SK-N-SH (cell line): ENCODE results near the gene MGAT4A. TPM values are rescaled to one million over a fixed set of nuclear protein-coding genes. Genes with fewer than 3 reads are reported as not detected.

ENCODE experiments used
- CTCF ChIA-PET: fragments of 300-600, 350-600 bp; formaldehyde crosslinking; extraction: SDS; loops from one replicate; lab custom pipeline; 2021; lab: Yijun Ruan, JAX
- POLR2A ChIA-PET: fragments of 350-600 bp; sonication (Branson Sonifier 250); formaldehyde crosslinking; extraction: SDS; loops from one replicate; lab custom pipeline; 2020; ENCODE audit warnings: antibody characterized with exemption, inconsistent platforms; lab: Yijun Ruan, JAX
- DNase-seq: peaks from one replicate; pipeline ENCODE4 v3.0.0; 2012
- H2AFZ ChIP-seq: fragments of 200-600 bp; sonication (generic); 2 replicates; pipeline ENCODE4 v1.8.1; 2016; ENCODE audit warnings: antibody characterized with exemption, mild to moderate bottlenecking, low read depth
- H3F3A ChIP-seq: fragments of 200-600 bp; sonication (generic); replicated peaks from 2 replicates; pipeline ENCODE3; 2016; ENCODE audit warnings: antibody characterized with exemption, mild to moderate bottlenecking; ENCODE audit not compliant: insufficient read depth
- H3K27ac ChIP-seq, 2 experiments: fragments of 200-500 bp in 1 of 2; fragments of 200-600 bp in 1 of 2; sonication (Bioruptor generic) in 1 of 2; sonication (generic), shearing (Covaris generic) in 1 of 2; 2 replicates each; pipeline versions ENCODE4 v1.5.1 to v1.6.1; 2014 to 2016; ENCODE audit warnings: low read depth in 2 of 2, inconsistent platforms in 1 of 2, low read length in 1 of 2, mild to moderate bottlenecking in 1 of 2, mixed read lengths in 1 of 2
- H3K27me3 ChIP-seq: fragments of 200-600 bp; sonication (generic), shearing (Covaris generic); 2 replicates; pipeline ENCODE4 v1.6.1; 2016; ENCODE audit warnings: mixed run types; ENCODE audit not compliant: insufficient read depth
- H3K36me3 ChIP-seq, 2 experiments: fragments of 200-500 bp in 1 of 2; fragments of 200-600 bp in 1 of 2; sonication (Bioruptor generic) in 1 of 2; sonication (generic) in 1 of 2; replicated peaks in 1 of 2; 2 replicates each; pipeline versions ENCODE3 to v1.5.1; 2014 to 2016; ENCODE audit warnings: low read length in 1 of 2, mild to moderate bottlenecking in 1 of 2; ENCODE audit not compliant: insufficient read depth in 2 of 2, control insufficient read depth in 1 of 2
- H3K4me1 ChIP-seq, 2 experiments: fragments of 200-500 bp in 1 of 2; fragments of 200-600 bp in 1 of 2; sonication (Bioruptor generic) in 1 of 2; sonication (generic), shearing (Covaris generic) in 1 of 2; 2 replicates each; pipeline versions ENCODE4 v1.5.1 to v1.6.1; 2014 to 2016; ENCODE audit warnings: low read depth in 1 of 2, low read length in 1 of 2, mixed run types in 1 of 2; ENCODE audit not compliant: insufficient read depth in 2 of 2, control insufficient read depth in 1 of 2
- H3K4me2 ChIP-seq: fragments of 200-600 bp; sonication (generic), shearing (Covaris generic); 2 replicates; pipeline ENCODE4 v1.6.1; 2017; ENCODE audit warnings: mixed run types
- H3K4me3 ChIP-seq, 2 experiments: fragments of 200-500 bp in 1 of 2; fragments of 200-600 bp in 1 of 2; sonication (Bioruptor generic) in 1 of 2; sonication (generic), shearing (Covaris generic) in 1 of 2; 2 replicates each; pipeline versions ENCODE4 v1.5.1 to v1.8.1; 2014 to 2016; ENCODE audit warnings: low read depth in 2 of 2, inconsistent platforms in 1 of 2, low read length in 1 of 2, mild to moderate bottlenecking in 1 of 2, mixed read lengths in 1 of 2, moderate library complexity in 1 of 2
- H3K79me2 ChIP-seq: fragments of 200-600 bp; sonication (generic); 2 replicates; pipeline ENCODE4 v1.8.1; 2017; ENCODE audit warnings: mild to moderate bottlenecking; ENCODE audit not compliant: insufficient read depth
- H3K9ac ChIP-seq: fragments of 200-600 bp; sonication (generic); 2 replicates; pipeline ENCODE4 v1.6.1; 2017; ENCODE audit warnings: mixed run types
- H3K9me2 ChIP-seq: fragments of 200-600 bp; sonication (generic); 2 replicates; pipeline ENCODE4 v1.6.1; 2017; ENCODE audit warnings: mixed run types
- H3K9me3 ChIP-seq: fragments of 200-600 bp; sonication (generic); 2 replicates; pipeline ENCODE4 v1.6.1; 2017; ENCODE audit warnings: mixed run types, mild to moderate bottlenecking, moderate library complexity
- H4K20me1 ChIP-seq: fragments of 200-600 bp; sonication (generic); 2 replicates; pipeline ENCODE4 v1.6.1; 2017; ENCODE audit warnings: mild to moderate bottlenecking, mixed run types; ENCODE audit not compliant: insufficient read depth
- MEF2A ChIP-seq: IDR thresholded peaks from 2 replicates; pipeline ENCODE4 v1.4.0; 2012; ENCODE audit warnings: low read depth, borderline replicate concordance
- NRF1 ChIP-seq: IDR thresholded peaks from 2 replicates; pipeline ENCODE4 v1.6.1; 2012; ENCODE audit warnings: low read depth, mild to moderate bottlenecking, low read length
- RAD21 ChIP-seq: IDR thresholded peaks from 2 replicates; pipeline ENCODE4 v1.6.1; 2012; ENCODE audit warnings: mild to moderate bottlenecking, low read length
- TEAD4 ChIP-seq: IDR thresholded peaks from 2 replicates; pipeline ENCODE4 v1.4.0; 2012; ENCODE audit warnings: mild to moderate bottlenecking, borderline replicate concordance; ENCODE audit not compliant: insufficient read depth
- YY1 ChIP-seq: IDR thresholded peaks from 2 replicates; pipeline ENCODE4 v1.4.0; 2012; ENCODE audit warnings: low read depth, mild to moderate bottlenecking
- WGBS: methylation state at CpG from one replicate; pipeline ENCODE4 v1.1.6; 2017; ENCODE audit warnings: low lambda C conversion rate; 5-methylcytosine and 5-hydroxymethylcytosine counted together
- polyA plus RNA-seq, 3 experiments: library from polyadenylated mRNA; depleted of rRNA; stranded (reverse); fragments of >200 nt; gene quantifications; 2 replicates each; pipeline ENCODE4 v1.2.3, GENCODE V29; 2012
- TF ChIP-seq, protein P1 (sequence below): IDR thresholded peaks from 2 replicates; pipeline ENCODE4 v1.6.1; 2012; ENCODE audit warnings: mild to moderate bottlenecking, low read depth, low read length, moderate library complexity

MGAT4A gene
- polyA plus RNA-seq, 1 of the 3 experiments (the other 2 are of a cell fraction), result 0.07 TPM

DNA sequence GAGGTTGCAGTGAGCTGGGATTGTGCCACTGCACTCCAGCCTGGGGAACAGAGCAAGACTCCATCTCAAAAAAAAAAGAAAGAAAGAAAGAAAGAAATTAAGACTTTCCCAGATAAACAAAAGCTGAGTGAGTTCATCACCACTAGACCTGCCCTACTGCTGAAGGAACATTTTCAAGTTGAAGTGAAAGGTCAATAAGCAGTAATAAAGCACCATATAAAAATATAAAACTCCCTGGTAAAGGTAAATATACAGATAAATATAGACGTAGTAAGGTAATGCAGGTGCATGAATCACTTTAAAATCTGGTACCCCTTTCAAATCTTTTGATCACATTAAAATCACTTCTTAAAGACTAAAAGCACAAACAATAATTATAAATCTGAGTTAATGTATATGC lies 79.9 kb downstream of the MGAT4A start:
- Histone ChIP-seq H3K4me3 (no peak overlapping the region), H3K9ac (no peak overlapping the region), H4K20me1 (no peaks in the 10 kb centered on the region), H3F3A (no peaks in the 10 kb centered on the region), H3K9me2 (no peaks in the 10 kb centered on the region), H3K27me3 (no peaks in the 10 kb centered on the region), H3K79me2 (no peaks in the 10 kb centered on the region), H3K4me2 (no peak overlapping the region), H3K4me1 (no peaks in the 10 kb centered on the region; a peak in 1 of 4 replicates), H2AFZ (no peak overlapping the region), H3K27ac (no peak overlapping the region), H3K9me3 (no peaks in the 10 kb centered on the region), H3K36me3 (no peaks in the 10 kb centered on the region)
- DNase-seq, result no peak
- 31% methylated on average over 1 of the region's 1 CpG for WGBS
- CTCF ChIA-PET, result interaction anchor here (1.0 kb wide), 1 partner anchor 187 kb away, joined by 5 read pairs; no protein-coding TSS in a partner anchor
- no peak for TF ChIP-seq RAD21
- TF ChIP-seq, protein P1, sequence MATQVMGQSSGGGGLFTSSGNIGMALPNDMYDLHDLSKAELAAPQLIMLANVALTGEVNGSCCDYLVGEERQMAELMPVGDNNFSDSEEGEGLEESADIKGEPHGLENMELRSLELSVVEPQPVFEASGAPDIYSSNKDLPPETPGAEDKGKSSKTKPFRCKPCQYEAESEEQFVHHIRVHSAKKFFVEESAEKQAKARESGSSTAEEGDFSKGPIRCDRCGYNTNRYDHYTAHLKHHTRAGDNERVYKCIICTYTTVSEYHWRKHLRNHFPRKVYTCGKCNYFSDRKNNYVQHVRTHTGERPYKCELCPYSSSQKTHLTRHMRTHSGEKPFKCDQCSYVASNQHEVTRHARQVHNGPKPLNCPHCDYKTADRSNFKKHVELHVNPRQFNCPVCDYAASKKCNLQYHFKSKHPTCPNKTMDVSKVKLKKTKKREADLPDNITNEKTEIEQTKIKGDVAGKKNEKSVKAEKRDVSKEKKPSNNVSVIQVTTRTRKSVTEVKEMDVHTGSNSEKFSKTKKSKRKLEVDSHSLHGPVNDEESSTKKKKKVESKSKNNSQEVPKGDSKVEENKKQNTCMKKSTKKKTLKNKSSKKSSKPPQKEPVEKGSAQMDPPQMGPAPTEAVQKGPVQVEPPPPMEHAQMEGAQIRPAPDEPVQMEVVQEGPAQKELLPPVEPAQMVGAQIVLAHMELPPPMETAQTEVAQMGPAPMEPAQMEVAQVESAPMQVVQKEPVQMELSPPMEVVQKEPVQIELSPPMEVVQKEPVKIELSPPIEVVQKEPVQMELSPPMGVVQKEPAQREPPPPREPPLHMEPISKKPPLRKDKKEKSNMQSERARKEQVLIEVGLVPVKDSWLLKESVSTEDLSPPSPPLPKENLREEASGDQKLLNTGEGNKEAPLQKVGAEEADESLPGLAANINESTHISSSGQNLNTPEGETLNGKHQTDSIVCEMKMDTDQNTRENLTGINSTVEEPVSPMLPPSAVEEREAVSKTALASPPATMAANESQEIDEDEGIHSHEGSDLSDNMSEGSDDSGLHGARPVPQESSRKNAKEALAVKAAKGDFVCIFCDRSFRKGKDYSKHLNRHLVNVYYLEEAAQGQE, result no peak
- POLR2A ChIA-PET, result no interaction called here

DNA sequence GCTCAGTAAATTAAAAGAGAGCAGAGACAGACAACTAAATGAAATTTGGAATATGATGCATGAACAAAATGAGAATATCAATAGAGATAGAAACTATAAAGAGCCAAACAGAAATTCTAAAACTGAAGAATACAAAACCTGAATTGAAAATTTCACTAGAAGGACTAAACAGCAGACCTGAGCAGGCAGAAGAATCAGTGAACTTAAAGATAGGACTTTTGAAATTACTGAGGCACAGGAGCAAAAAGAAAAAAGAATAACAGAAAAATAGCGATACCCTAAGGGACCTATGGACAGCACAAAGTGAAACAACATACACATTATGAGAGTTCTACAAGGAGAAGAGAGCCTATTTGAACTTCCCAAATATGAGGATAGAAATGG lies 80.9 kb downstream of the MGAT4A start:
- H3K79me2 ChIP-seq, result no peaks in the 10 kb centered on the region
- no peaks in the 10 kb centered on the region for H3K9me2 ChIP-seq
- TF ChIP-seq TEAD4 (no peak), YY1 (no peak), NRF1 (no peak), MEF2A (no peak)
- ChIA-PET POLR2A (no interaction called here), CTCF (interaction anchor here (0.6 to 2.2 kb wide), 63 partner anchors 8 to 1609 kb away, joined by 3 to 64 read pairs (median 4); partner anchors contain the start of genes CRACDL, EIF5B and MGAT4A)
- no peaks in the 10 kb centered on the region for H3K9me3 ChIP-seq
- no peak overlapping the region for H3K27ac ChIP-seq
- no peaks in the 10 kb centered on the region for H3K36me3 ChIP-seq
- H4K20me1 ChIP-seq, result no peaks in the 10 kb centered on the region
- H3K27me3 ChIP-seq, result no peaks in the 10 kb centered on the region
- H3K4me3 ChIP-seq, result no peak overlapping the region
- no peaks in the 10 kb centered on the region for H3F3A ChIP-seq
- no peak overlapping the region for H3K9ac ChIP-seq
- H3K4me2 ChIP-seq, result no peak overlapping the region
- no peak for DNase-seq
- H3K4me1 ChIP-seq, result no peaks in the 10 kb centered on the region; a peak in 1 of 4 replicates
- 50% methylated on average over 1 of the region's 1 CpG for WGBS
- H2AFZ ChIP-seq, result no peak overlapping the region
